Keratinocyte (primary cell): Measurements from ENCODE around the gene NYAP2.

Source experiments
- EZH2 ChIP-seq: IDR thresholded peaks from one replicate; pipeline ENCODE4 v1.6.1; 2012; ENCODE audit warnings: inconsistent platforms, mild to moderate bottlenecking, low read length, moderate library complexity
- TF ChIP-seq, protein P1 (sequence below), 3 experiments: IDR thresholded peaks in 1 of 3; conservative IDR thresholded peaks in 1 of 3; optimal IDR thresholded peaks in 1 of 3; 2 replicates in 2 of 3; 3 replicates in 1 of 3; pipeline versions ENCODE3 to v1.5.1; 2011; ENCODE audit warnings: low read length in 3 of 3, mild to moderate bottlenecking in 3 of 3, moderate library complexity in 2 of 3, control low read depth in 1 of 3, inconsistent platforms in 1 of 3; ENCODE audit not compliant: insufficient read depth in 2 of 3; ENCODE audit errors: extremely low read depth in 1 of 3

DNA sequence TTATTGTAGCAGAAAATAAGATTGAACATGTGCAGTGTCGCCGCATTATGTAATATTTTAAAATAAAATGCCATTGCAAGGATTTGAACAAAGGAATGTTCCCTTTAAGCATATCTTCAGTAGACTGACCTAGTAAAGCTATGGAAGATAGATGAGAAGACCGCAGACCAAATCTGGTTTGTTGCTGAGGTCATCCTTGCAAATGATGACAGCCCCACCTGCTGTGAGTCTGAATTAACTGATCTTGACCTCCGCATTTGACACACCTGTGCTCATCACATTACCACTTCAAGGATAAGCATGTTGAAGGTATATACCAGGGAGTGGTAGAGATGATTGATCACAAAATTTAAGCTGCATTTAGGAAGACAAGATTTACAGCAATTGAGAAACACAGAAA, 96.2 kb downstream of the NYAP2 start:
- no peak for TF ChIP-seq EZH2
- TF ChIP-seq, protein P1, sequence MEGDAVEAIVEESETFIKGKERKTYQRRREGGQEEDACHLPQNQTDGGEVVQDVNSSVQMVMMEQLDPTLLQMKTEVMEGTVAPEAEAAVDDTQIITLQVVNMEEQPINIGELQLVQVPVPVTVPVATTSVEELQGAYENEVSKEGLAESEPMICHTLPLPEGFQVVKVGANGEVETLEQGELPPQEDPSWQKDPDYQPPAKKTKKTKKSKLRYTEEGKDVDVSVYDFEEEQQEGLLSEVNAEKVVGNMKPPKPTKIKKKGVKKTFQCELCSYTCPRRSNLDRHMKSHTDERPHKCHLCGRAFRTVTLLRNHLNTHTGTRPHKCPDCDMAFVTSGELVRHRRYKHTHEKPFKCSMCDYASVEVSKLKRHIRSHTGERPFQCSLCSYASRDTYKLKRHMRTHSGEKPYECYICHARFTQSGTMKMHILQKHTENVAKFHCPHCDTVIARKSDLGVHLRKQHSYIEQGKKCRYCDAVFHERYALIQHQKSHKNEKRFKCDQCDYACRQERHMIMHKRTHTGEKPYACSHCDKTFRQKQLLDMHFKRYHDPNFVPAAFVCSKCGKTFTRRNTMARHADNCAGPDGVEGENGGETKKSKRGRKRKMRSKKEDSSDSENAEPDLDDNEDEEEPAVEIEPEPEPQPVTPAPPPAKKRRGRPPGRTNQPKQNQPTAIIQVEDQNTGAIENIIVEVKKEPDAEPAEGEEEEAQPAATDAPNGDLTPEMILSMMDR (optimal IDR thresholded peaks at IDR 0.05 in 1 of 3, IDR thresholded peaks at IDR 0.05 in 1 of 3, conservative IDR thresholded peaks at IDR 0.05 in 1 of 3; ENCODE audit: extremely low read depth in 1 of 3, insufficient read depth in 2 of 3, low read length in 3 of 3) = no peak
